PFSK-1 (cell line): ENCODE measurements around the gene GATM.

ENCODE experiments used
- FOXP2 ChIP-seq: optimal IDR thresholded peaks from 2 replicates; pipeline ENCODE3; 2011; ENCODE audit warnings: borderline replicate concordance, control low read depth, inconsistent platforms; ENCODE audit not compliant: insufficient read depth; ENCODE audit errors: extremely low read length, extremely low read depth
- POLR2AphosphoS5 ChIP-seq: IDR thresholded peaks from 2 replicates; pipeline ENCODE4 v1.6.1; 2012; ENCODE audit warnings: low read depth, mild to moderate bottlenecking, control low read depth, low read length, moderate library complexity
- TAF1 ChIP-seq: IDR thresholded peaks from 2 replicates; pipeline ENCODE4 v1.6.1; 2012; ENCODE audit warnings: low read length, control low read depth, borderline replicate concordance; ENCODE audit not compliant: insufficient read depth
- TF ChIP-seq, protein P1 (sequence below), 2 experiments: IDR thresholded peaks; 2 replicates each; pipeline versions ENCODE4 v1.6.1 to v1.8.0; 2011 to 2012; ENCODE audit warnings: low read depth in 2 of 2, low read length in 2 of 2, control low read depth in 1 of 2, inconsistent platforms in 1 of 2, mild to moderate bottlenecking in 1 of 2, moderate library complexity in 1 of 2; ENCODE audit not compliant: insufficient read depth in 1 of 2

DNA sequence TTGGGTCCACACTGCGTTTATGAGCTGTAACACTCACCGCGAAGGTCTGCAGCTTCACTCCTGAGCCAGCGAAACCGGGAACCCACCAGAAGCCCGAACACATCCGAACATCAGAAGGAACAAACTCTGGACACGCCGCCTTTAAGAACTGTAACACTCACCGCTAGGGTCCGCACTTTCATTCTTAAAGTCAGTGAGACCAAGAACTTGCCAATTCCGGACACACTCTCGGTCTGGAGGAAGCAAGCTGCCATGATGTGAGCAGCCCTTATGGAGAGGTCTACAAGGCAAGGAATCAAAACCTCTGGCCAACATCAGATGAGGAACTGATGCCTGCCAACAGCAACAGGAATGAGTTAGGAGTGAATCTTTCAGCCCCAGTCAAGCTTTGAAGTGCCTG is 63.4 kb downstream of the GATM start:
- TF ChIP-seq, protein P1, sequence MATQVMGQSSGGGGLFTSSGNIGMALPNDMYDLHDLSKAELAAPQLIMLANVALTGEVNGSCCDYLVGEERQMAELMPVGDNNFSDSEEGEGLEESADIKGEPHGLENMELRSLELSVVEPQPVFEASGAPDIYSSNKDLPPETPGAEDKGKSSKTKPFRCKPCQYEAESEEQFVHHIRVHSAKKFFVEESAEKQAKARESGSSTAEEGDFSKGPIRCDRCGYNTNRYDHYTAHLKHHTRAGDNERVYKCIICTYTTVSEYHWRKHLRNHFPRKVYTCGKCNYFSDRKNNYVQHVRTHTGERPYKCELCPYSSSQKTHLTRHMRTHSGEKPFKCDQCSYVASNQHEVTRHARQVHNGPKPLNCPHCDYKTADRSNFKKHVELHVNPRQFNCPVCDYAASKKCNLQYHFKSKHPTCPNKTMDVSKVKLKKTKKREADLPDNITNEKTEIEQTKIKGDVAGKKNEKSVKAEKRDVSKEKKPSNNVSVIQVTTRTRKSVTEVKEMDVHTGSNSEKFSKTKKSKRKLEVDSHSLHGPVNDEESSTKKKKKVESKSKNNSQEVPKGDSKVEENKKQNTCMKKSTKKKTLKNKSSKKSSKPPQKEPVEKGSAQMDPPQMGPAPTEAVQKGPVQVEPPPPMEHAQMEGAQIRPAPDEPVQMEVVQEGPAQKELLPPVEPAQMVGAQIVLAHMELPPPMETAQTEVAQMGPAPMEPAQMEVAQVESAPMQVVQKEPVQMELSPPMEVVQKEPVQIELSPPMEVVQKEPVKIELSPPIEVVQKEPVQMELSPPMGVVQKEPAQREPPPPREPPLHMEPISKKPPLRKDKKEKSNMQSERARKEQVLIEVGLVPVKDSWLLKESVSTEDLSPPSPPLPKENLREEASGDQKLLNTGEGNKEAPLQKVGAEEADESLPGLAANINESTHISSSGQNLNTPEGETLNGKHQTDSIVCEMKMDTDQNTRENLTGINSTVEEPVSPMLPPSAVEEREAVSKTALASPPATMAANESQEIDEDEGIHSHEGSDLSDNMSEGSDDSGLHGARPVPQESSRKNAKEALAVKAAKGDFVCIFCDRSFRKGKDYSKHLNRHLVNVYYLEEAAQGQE (IDR thresholded peaks at IDR 0.05; ENCODE audit: insufficient read depth in 1 of 2, low read depth in 2 of 2, low read length in 2 of 2) = no peak
- TF ChIP-seq POLR2AphosphoS5 (no peak), TAF1 (no peak), FOXP2 (no peak)
